ENCODE data around the gene MTARC1.

Gene MTARC1

GRCh38 chr1:220755309-220755708, 31.4 kb upstream of the MTARC1 start:
- POLR2A ChIA-PET (ENCODE audit: low non-redundant PET), result no interaction called here
- TF ChIP-seq CTCF (conservative IDR thresholded peaks at IDR 0.05; ENCODE audit: low read depth), result no peak
- H3K27ac ChIP-seq, result no peak overlapping the region
- no peak for DNase-seq (ENCODE audit: low spot score)
- CTCF ChIA-PET, result interaction anchor here (0.5 kb wide), 1 partner anchor 1817 kb away, joined by 3 read pairs; no protein-coding TSS in a partner anchor

- POLR2A ChIA-PET (ENCODE audit: low non-redundant PET), result no interaction called here
- H3K27ac ChIP-seq, result no peak overlapping the region
- TF ChIP-seq CTCF (conservative IDR thresholded peaks at IDR 0.05; ENCODE audit: low read depth), result no peak
- CTCF ChIA-PET, result interaction anchor here (0.6 to 1.2 kb wide), 3 partner anchors 19 to 476 kb away, joined by 3 read pairs; no protein-coding TSS in a partner anchor
- DNase-seq (ENCODE audit: low spot score), result no peak
Observed at GRCh38 chr1:220757441-220757840, 29.3 kb upstream of the MTARC1 start.

- DNase-seq (ENCODE audit: low spot score), result no peak
- ChIA-PET POLR2A (ENCODE audit: low non-redundant PET) (no interaction called here), CTCF (interaction anchor here (1.0 to 1.4 kb wide), 2 partner anchors 18 to 478 kb away, joined by 3 to 4 read pairs; no protein-coding TSS in a partner anchor)
- TF ChIP-seq CTCF (conservative IDR thresholded peaks at IDR 0.05; ENCODE audit: low read depth), result no peak
- H3K27ac ChIP-seq, result no peak overlapping the region
Observed at GRCh38 chr1:220759147-220759546, 27.6 kb upstream of the MTARC1 start.

- no peak for TF ChIP-seq CTCF (conservative IDR thresholded peaks at IDR 0.05; ENCODE audit: low read depth)
- H3K27ac ChIP-seq, result no peak overlapping the region
- DNase-seq (ENCODE audit: low spot score), result no peak
- POLR2A ChIA-PET (ENCODE audit: low non-redundant PET), result no interaction called here
- CTCF ChIA-PET, result interaction anchor here (0.6 to 1.3 kb wide), 3 partner anchors 15 to 694 kb away, joined by 3 to 5 read pairs (median 3); no protein-coding TSS in a partner anchor
Observed at GRCh38 chr1:220761688-220762427, 24.9 kb upstream of the MTARC1 start.

GRCh38 chr1:220764757-220765156, 22.0 kb upstream of the MTARC1 start:
- ChIA-PET POLR2A (ENCODE audit: low non-redundant PET) (no interaction called here), CTCF (no interaction called here)
- no peak for DNase-seq (ENCODE audit: low spot score)
- H3K27ac ChIP-seq, result no peak overlapping the region
- no peak for TF ChIP-seq CTCF (conservative IDR thresholded peaks at IDR 0.05; ENCODE audit: low read depth)

GRCh38 chr1:220767312-220768125, 19.2 kb upstream of the MTARC1 start:
- no peak for DNase-seq (ENCODE audit: low spot score)
- ChIA-PET POLR2A (ENCODE audit: low non-redundant PET) (no interaction called here), CTCF (interaction anchor here (0.6 to 2.5 kb wide), 3 partner anchors 9 to 61 kb away, joined by 3 to 9 read pairs (median 3); no protein-coding TSS in a partner anchor)
- no peak for TF ChIP-seq CTCF (conservative IDR thresholded peaks at IDR 0.05; ENCODE audit: low read depth)
- no peak overlapping the region for H3K27ac ChIP-seq
